Measurements from ENCODE around the gene ACTN1.

DNA sequence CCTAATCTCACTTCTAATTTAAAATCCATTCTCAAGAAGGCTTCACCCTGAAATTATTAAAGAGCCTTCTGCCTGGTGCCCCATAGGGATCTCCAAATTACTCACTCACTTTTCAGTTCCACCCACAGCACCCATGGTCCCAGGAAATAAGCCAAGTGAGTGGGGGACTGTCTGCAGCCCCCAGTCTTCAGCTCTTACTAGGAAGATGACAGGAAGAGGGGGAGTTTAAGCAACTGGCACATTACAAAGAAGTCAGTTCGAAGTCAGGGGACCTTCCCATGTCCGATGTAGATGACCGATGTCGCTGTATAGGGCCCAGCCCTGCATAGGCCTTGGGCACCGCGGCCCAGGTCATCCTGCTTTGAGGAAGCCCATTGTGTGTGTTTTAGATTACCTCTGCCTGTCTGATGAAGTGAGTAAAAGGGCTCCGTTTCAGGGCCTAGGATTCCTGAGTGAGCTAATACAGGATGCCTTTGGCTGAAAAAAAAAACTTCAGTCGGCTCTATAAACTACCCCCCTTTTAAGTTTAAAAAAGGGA is 1.9 kb downstream of the ACTN1 start:
- TF ChIP-seq, protein P1, sequence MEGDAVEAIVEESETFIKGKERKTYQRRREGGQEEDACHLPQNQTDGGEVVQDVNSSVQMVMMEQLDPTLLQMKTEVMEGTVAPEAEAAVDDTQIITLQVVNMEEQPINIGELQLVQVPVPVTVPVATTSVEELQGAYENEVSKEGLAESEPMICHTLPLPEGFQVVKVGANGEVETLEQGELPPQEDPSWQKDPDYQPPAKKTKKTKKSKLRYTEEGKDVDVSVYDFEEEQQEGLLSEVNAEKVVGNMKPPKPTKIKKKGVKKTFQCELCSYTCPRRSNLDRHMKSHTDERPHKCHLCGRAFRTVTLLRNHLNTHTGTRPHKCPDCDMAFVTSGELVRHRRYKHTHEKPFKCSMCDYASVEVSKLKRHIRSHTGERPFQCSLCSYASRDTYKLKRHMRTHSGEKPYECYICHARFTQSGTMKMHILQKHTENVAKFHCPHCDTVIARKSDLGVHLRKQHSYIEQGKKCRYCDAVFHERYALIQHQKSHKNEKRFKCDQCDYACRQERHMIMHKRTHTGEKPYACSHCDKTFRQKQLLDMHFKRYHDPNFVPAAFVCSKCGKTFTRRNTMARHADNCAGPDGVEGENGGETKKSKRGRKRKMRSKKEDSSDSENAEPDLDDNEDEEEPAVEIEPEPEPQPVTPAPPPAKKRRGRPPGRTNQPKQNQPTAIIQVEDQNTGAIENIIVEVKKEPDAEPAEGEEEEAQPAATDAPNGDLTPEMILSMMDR (IDR thresholded peaks at IDR 0.05) = no peak
- TF ChIP-seq POLR2A (IDR thresholded peaks at IDR 0.05) = no peak
